ENCODE measurements around the gene B4GALT5.

DNA sequence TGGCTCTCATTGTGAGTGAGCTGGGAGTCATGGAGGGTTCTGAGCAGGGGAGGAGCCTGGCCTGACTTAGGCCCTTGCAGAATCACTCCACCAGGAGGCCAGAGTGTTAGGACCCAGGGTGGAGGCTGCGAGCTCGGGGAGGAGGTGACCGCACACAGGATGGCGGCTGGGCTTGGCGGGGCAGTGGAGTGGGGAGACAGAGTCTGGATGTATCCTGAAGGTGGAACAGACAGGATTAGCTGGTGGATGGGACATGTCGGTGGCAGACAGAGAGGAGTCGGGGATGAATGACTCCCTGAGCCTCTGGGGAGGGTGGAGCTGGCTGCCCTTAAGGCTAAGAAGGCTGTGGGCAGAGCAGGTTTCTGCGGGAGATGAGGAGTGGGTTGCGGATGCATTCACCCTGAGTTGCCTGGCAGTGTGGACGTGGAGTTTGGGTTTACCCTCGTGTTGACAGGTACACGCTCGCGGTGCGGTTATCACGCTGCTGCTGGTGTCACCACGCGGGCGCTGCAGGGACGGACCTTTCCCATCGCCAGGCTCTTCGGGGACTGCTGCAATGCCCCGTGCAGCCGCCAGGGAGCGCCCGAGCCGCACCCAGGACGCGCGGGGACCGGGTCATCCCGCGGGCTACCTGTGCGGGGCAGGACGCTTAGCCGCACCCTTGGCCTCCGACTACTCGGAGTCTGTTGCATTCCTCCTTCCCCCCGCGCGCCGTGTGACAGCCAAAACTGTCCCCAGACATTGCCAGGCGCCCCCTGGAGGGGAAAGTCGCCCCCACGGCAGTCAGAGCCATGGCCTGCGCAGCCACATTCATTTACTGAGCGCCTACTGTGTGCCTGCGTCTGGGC lies 102.8 kb downstream of the B4GALT5 start:
- TF ChIP-seq CTCF (conservative IDR thresholded peaks at IDR 0.05; ENCODE audit: low read length) = peak; percentile 97
- no peak for TF ChIP-seq EZH2phosphoT487 (IDR thresholded peaks at IDR 0.05; ENCODE audit: borderline replicate concordance)

All from Loucy (cell line).